ENCODE data around the gene BRPF3. TPM values are rescaled to one million over a fixed set of nuclear protein-coding genes. Genes with fewer than 3 reads are reported as not detected.

The BRPF3 gene
- total and polyA plus RNA-seq, 10 of the 15 experiments (the other 5 are each of a cell fraction or from before 2014, with no cell fraction given) = 2.3 to 16.1 (median 6.7) TPM

DNA sequence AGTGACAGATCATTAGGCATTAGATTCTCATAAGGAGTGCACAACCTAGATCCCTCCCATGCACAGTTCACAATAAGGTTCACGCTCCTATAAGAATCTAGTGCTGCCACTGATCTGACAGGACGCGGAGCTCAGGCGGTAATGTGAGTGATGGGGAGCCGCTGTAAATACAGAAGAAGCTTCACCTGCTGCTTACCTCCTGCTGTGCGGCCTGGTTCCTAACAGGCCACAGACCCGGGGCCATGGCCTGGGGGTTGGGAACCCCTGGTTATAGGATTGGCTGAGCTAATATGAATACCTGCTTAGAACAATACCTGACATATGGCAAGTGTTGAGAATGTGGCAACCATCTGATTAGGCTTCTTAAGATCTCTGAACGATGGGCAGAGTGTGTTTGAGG is 75.7 kb downstream of the BRPF3 start:
- CTCF ChIA-PET = interaction anchor here (1.0 to 1.6 kb wide), 2 partner anchors 8 to 16 kb away, joined by 3 to 5 read pairs; no protein-coding TSS in a partner anchor
- no peaks in the 10 kb centered on the region for H3K36me3 ChIP-seq (ENCODE audit: control insufficient read depth in 2 of 2, insufficient read depth in 2 of 2, low read length in 1 of 2)
- DNase-seq (ENCODE audit: low read depth, low spot score) = no peak
- SMC1A ChIA-PET (ENCODE audit: uncharacterized antibody, unreplicated experiment) = interaction anchor here (1.3 kb wide), 1 partner anchor 9 kb away, joined by 3 read pairs; no protein-coding TSS in a partner anchor
- no peaks in the 10 kb centered on the region; the same call in 2 of the 3 replicates for H3K9me3 ChIP-seq (replicated peaks; ENCODE audit: control insufficient read depth, insufficient read depth, low read length)
- POLR2A ChIA-PET = no interaction called here
- no peaks in the 10 kb centered on the region for H4K20me1 ChIP-seq (ENCODE audit: control insufficient read depth, insufficient read depth)
- intact Hi-C loops (cut with micrococcal nuclease; ENCODE audit: unreplicated experiment) (no loop called here), in situ Hi-C loops (cut with MboI) (no loop called here)
- RAD21 ChIA-PET (ENCODE audit: unreplicated experiment) = no interaction called here
- WGBS (ENCODE audit: insufficient coverage, insufficient replicate concordance, low lambda C conversion rate, missing lambda C conversion rate) = 65% methylated on average over 8 of the region's 8 CpGs
- BruUV-seq (replicated peaks) = no TSS peak
- FAIRE-seq = no peak
- no peak for ATAC-seq
- H3K27me3 ChIP-seq (replicated peaks in 1 of 2; ENCODE audit: control insufficient read depth in 2 of 2, insufficient read depth in 2 of 2, low read length in 1 of 2) = no peaks in the 10 kb centered on the region; a peak in 2 of 4 replicates
- no peaks in the 10 kb centered on the region for H3K4me1 ChIP-seq (ENCODE audit: control insufficient read depth, insufficient read depth, low read length)
- H3K4me2 ChIP-seq (ENCODE audit: control insufficient read depth, insufficient read depth) = no peak overlapping the region
- no peaks in the 10 kb centered on the region for H3K79me2 ChIP-seq (ENCODE audit: control insufficient read depth, insufficient read depth, low read length)
- H3K4me3 ChIP-seq = no peak overlapping the region
- no peak for TF ChIP-seq USF1 (IDR thresholded peaks at IDR 0.05; ENCODE audit: borderline replicate concordance, extremely low read length, insufficient read depth, low read depth, low read length)
- no peak for TF ChIP-seq SIN3A (IDR thresholded peaks at IDR 0.05; ENCODE audit: low read depth, low read length)
- TF ChIP-seq KDM1A (IDR thresholded peaks at IDR 0.05; ENCODE audit: borderline replicate concordance) = no peak
- no peak for TF ChIP-seq TAF1 (IDR thresholded peaks at IDR 0.05; ENCODE audit: borderline replicate concordance, low read depth, low read length)
- no peak overlapping the region for H3K9ac ChIP-seq (ENCODE audit: control insufficient read depth, insufficient read depth, low read length)
- H3K27ac ChIP-seq (ENCODE audit: control insufficient read depth, insufficient read depth) = no peak overlapping the region
- H2AFZ ChIP-seq (ENCODE audit: control insufficient read depth, low read depth, low read length) = no peak overlapping the region

- BruUV-seq (replicated peaks) = no TSS peak
- Histone ChIP-seq H3K4me1 (ENCODE audit: control insufficient read depth, insufficient read depth, low read length) (no peaks in the 10 kb centered on the region), H3K27me3 (replicated peaks in 1 of 2; ENCODE audit: control insufficient read depth in 2 of 2, insufficient read depth in 2 of 2, low read length in 1 of 2) (peaks cover 0 to 2% of the 10 kb centered on the region in 2 experiments; a peak in 2 of 4 replicates), H4K20me1 (ENCODE audit: control insufficient read depth, insufficient read depth) (no peaks in the 10 kb centered on the region), H3K27ac (ENCODE audit: control insufficient read depth, insufficient read depth) (no peak overlapping the region), H3K9me3 (replicated peaks; ENCODE audit: control insufficient read depth, insufficient read depth, low read length) (no peaks in the 10 kb centered on the region), H3K4me2 (ENCODE audit: control insufficient read depth, insufficient read depth) (no peak overlapping the region), H3K9ac (ENCODE audit: control insufficient read depth, insufficient read depth, low read length) (no peak overlapping the region), H3K4me3 (no peak overlapping the region), H2AFZ (ENCODE audit: control insufficient read depth, low read depth, low read length) (no peak overlapping the region), H3K79me2 (ENCODE audit: control insufficient read depth, insufficient read depth, low read length) (no peaks in the 10 kb centered on the region), H3K36me3 (ENCODE audit: control insufficient read depth in 2 of 2, insufficient read depth in 2 of 2, low read length in 1 of 2) (no peaks in the 10 kb centered on the region)
- FAIRE-seq (no peak), ATAC-seq (no peak), DNase-seq (ENCODE audit: low read depth, low spot score) (no peak)
- ChIA-PET RAD21 (ENCODE audit: unreplicated experiment) (no interaction called here), CTCF (interaction anchor here (1.6 kb wide), 1 partner anchor 15 kb away, joined by 3 read pairs; no protein-coding TSS in a partner anchor), SMC1A (ENCODE audit: uncharacterized antibody, unreplicated experiment) (no interaction called here), POLR2A (no interaction called here)
- in situ Hi-C loops (cut with MboI) = no loop called here
- WGBS (ENCODE audit: insufficient coverage, insufficient replicate concordance, low lambda C conversion rate, missing lambda C conversion rate) = 75% methylated on average over 5 of the region's 5 CpGs
- intact Hi-C loops (cut with micrococcal nuclease; ENCODE audit: unreplicated experiment) = no loop called here
- TF ChIP-seq CHD4 (IDR thresholded peaks at IDR 0.05) (no peak), E2F8 (IDR thresholded peaks at IDR 0.05; ENCODE audit: low read depth, partially characterized antibody) (no peak), TARDBP (IDR thresholded peaks at IDR 0.05; ENCODE audit: borderline replicate concordance) (no peak), ZNF622 (IDR thresholded peaks at IDR 0.05) (no peak), E4F1 (IDR thresholded peaks at IDR 0.05; ENCODE audit: borderline replicate concordance, partially characterized antibody) (no peak)
- TF ChIP-seq, protein P1, sequence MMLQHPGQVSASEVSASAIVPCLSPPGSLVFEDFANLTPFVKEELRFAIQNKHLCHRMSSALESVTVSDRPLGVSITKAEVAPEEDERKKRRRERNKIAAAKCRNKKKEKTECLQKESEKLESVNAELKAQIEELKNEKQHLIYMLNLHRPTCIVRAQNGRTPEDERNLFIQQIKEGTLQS (IDR thresholded peaks at IDR 0.05; ENCODE audit: borderline replicate concordance, extremely low read depth, low read depth, low read length) = no peak
These were observed 76.5 kb downstream of the BRPF3 start for GRCh38 chr6:36273067-36273466.

Measured in GM12878 (cell line).